SK-N-SH treated with all-trans-retinoic acid at 6 μM for 48 hours (cell line): ENCODE results near the gene CTAGE4.
"Not testable (repeated sequence)": the region's sequence is repeated elsewhere in the genome, so short reads cannot be mapped to it uniquely, and the experiment has no call there.

ENCODE experiments used
- ATAC-seq: fragments of 200-7000 bp; cut with Tn5 transposase; 3 replicates; pipeline ENCODE4 v1.9.1; 2020; ENCODE audit warnings: mild to moderate bottlenecking, moderate library complexity

Gene CTAGE4

DNA sequence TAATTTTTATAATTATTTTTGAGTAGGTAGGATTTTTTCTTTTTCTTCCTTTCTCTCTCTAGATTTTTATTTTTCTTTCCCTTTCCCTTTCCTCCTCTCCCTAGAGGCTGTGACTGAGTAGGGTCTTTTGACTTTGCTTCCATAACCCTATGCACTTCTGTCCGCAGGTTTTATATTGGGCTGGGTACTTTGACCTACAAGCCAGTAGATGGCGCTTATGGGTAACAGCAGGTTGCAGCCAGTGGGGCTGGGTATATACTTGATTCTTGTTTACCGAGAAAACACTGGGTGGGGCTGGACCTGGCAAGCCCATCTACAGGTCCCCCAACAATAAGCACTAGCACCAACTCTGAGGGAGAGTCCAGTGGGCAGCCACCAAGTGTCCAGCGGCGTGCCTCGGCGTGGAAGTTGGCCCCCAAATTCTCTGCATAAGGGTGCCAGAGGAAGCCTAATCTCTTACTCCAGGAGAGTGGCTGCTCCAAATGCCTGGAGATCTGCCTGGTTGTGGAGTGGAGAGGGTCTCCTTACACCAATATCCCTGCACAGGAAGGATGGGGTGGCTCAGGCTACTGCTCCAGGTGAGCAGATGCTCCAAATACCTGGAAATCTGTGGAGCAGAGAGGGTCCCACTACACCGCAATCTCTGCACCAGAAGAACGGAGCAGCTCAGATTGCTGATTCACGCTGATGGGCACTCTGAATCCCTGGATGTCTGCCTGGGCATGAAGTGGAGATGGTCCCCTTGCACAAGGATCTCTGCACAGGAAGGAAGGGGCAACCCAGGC lies 4.7 kb upstream of the CTAGE4 start:
- ATAC-seq: peak; percentile 94

DNA sequence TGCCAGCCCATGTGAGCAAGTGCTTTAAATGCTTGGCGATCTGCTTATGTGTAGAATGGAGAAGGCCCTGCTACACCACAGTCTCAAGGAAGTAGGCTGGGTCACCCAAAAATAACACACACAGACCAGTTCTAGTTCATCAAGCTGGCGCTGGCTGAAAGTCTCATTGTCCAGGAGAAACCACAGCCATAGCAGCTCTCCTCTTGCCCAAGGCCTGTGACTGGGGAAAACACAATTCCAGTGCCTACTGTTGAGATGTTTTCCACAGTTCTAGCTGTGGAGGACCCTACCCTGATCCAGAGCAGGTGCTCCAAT lies 4.1 kb upstream of the CTAGE4 start:
- ATAC-seq: not testable (repeated sequence)

GRCh38 chr7:144187848-144188247 lies 4.6 kb downstream of the CTAGE4 start:
- ATAC-seq: not testable (repeated sequence)

- not testable (repeated sequence) for ATAC-seq
These were observed 5.4 kb downstream of the CTAGE4 start for GRCh38 chr7:144188578-144189171.

DNA sequence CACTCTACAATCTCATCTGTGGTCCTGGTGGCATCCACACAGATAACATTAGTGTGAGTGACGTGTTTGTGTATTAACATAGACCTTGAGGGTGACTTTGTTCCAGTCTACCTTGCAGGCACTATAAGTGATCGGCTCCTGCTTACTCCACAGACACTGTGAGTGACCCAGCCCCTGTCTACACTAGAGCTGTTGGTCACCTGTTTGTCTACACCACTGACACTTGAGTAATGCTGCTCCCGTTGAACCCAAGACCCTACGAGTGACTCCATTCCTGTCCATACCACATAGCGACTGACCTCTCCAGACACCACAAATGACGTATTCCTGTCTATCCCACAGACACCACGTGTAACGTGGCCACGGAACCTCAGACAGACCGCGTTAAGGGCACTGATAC lies 10.5 kb downstream of the CTAGE4 start:
- not testable (repeated sequence) for ATAC-seq

DNA sequence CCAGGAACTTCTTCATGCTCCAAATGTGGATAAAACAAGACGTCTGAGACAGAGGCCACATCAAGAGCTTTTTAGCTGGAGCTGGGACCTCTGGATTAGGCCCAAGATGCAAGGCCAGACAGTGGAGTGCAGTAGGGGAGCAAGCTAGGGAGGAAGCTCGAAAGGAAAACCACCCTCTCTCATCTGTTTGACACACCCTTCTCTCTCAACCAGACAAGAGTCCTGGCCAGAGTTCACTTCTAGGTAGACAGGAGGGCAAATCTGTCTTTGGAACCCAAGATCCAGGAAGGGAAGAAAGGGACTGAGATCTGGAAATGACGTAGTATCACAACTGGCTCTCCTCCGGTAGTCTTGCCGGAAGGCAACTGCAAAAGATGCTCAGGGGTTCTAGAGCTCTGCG lies 11.2 kb downstream of the CTAGE4 start:
- ATAC-seq: not testable (repeated sequence)

- ATAC-seq: not testable (repeated sequence)
These were observed 12.1 kb downstream of the CTAGE4 start, which contains the start of gene ARHGEF35 for GRCh38 chr7:144195212-144195872. Gene ARHGEF35, minus strand, starts transcription at chr7:144195833. Its CDS starts 7,450 bp downstream, at chr7:144188383.

GRCh38 chr7:144198934-144199333 lies 15.7 kb downstream of the CTAGE4 start:
- not testable (repeated sequence) for ATAC-seq

- ATAC-seq: not testable (repeated sequence)
These were observed 18.7 kb downstream of the CTAGE4 start for GRCh38 chr7:144201978-144202377.

DNA sequence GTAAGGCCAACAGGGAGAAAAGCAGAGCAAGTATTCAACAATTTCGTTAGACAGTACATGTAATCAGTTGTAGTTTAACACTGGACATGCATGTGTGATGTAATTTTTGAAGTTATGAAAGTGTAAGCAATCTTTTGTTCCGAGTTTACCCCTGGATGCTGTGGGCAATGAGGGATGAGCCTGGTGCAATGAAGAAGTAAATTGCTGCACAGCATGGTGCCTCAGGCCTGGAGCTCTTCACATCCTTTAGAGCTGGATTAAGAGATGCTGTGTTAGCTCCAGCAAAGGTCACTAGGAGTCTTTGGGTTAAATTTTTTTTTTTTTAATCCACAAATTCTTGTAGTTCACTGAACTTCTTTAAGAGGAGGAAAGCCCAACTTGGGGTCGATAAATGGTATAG lies 19.8 kb downstream of the CTAGE4 start:
- ATAC-seq: not testable (repeated sequence)

- ATAC-seq: not testable (repeated sequence)
These were observed 22.0 kb downstream of the CTAGE4 start for GRCh38 chr7:144205306-144205705.

- not testable (repeated sequence) for ATAC-seq
These were observed 33.9 kb downstream of the CTAGE4 start for GRCh38 chr7:144217200-144217599.

- ATAC-seq: not testable (repeated sequence)
These were observed 35.3 kb downstream of the CTAGE4 start for GRCh38 chr7:144218581-144218980.

DNA sequence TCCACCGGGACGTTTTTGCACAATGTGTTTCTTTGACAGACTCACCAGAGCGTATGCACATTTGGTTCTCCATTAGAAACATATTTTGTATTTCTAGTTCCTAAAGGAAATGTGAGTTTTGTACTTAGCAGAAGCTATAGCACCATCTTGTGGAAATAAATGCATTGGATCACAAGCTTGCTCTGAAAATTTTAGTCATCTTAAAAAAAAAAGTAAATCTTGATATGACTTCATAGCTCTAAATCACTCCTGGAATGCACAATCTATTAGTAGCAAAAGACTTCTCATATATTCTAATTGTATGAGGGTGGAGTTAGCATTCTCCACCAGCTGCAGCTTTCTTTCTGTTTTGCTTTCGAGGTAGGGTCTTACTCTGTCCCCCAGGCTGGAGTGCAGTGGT lies 35.9 kb downstream of the CTAGE4 start:
- peak; percentile 77 for ATAC-seq

- not testable (repeated sequence) for ATAC-seq
These were observed 37.3 kb downstream of the CTAGE4 start for GRCh38 chr7:144220531-144220930.

DNA sequence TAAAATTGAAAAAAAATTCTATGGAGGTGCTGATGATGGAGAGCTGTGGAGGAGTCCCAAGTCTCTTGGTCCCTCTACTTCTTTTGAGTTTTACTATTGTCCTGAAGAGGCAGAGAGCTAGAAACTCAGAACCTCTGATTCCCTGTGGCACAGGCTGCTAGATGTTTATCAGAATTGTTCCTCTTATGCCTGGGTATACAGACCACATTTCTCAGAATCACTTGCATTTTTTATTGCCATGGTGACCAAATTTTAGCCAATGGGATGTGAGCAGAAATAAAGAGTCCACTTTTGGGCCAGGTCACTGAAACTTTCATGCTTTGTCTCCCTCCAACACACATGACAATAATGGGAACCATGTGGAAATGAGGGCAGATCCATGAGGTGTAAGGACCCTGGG lies 40.4 kb downstream of the CTAGE4 start:
- ATAC-seq: not testable (repeated sequence)

DNA sequence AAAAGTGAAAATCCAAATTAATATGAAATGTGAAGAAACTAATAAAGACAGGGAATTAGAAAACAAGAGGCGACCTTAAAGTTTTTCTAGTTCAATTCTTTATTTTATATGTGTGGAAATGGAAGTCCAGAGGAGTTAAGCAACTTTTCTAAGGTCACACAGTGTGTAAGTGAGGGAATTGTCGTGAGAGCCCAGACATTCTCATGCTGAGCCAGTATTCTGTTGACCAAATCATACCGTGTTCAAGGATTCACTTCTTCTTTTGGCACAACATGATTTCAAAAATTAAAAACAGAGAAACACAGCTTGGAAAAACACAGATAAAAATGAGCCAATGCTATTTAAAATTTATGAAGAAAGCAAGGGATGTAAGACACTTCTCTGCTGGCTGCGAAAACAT lies 43.6 kb downstream of the CTAGE4 start:
- ATAC-seq: not testable (repeated sequence)

- not testable (repeated sequence) for ATAC-seq
These were observed 45.5 kb downstream of the CTAGE4 start for GRCh38 chr7:144228810-144229209.

- not testable (repeated sequence) for ATAC-seq
These were observed 47.8 kb downstream of the CTAGE4 start for GRCh38 chr7:144231027-144231426.

DNA sequence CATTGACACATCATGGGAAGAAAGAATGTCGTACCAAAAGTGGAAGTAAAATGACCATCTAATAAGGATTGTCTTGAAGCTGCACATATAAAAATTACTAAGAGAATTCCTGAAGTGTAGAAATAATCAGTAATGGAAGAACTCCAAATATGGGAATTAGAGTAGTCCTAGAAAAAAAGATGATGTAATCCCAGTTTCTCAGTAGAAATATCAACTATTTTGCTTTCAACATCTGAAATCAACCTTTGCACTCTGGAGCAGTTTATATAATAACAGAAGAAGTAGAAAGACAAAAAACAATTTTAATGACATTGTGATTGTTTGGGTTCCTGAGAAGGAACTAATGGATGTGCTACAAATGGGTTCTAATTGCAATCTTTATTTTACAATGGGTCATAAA lies 49.8 kb downstream of the CTAGE4 start:
- ATAC-seq: not testable (repeated sequence)
